ENCODE measurements around the gene FBXL15.

FBXL15 gene

GRCh38 chr10:102411341-102412255 is 9.0 kb upstream of the FBXL15 start:
- no peak for DNase-seq (ENCODE audit: low read depth)

- no peak for DNase-seq (ENCODE audit: low read depth)
These were observed 8.3 kb upstream of the FBXL15 start for GRCh38 chr10:102412293-102412692.

- DNase-seq (ENCODE audit: low read depth), result no peak
These were observed 7.5 kb upstream of the FBXL15 start for GRCh38 chr10:102413053-102413705.

GRCh38 chr10:102413806-102414561 is 6.7 kb upstream of the FBXL15 start:
- DNase-seq (ENCODE audit: low read depth), result no peak

- no peak for DNase-seq (ENCODE audit: low read depth)
These were observed 5.9 kb upstream of the FBXL15 start for GRCh38 chr10:102414749-102415148.

GRCh38 chr10:102416283-102416682 is 4.4 kb upstream of the FBXL15 start:
- DNase-seq (ENCODE audit: low read depth), result no peak

- DNase-seq (ENCODE audit: low read depth), result no peak
These were observed 3.9 kb upstream of the FBXL15 start for GRCh38 chr10:102416695-102417094.

- no peak for DNase-seq (ENCODE audit: low read depth)
These were observed 1.9 kb upstream of the FBXL15 start, which contains the start of gene PSD for GRCh38 chr10:102418622-102419268. PSD (minus strand) TSS chr10:102418785; CDS start chr10:102417038, 1,747 bp downstream.

GRCh38 chr10:102419269-102420180 is 1.1 kb upstream of the FBXL15 start:
- DNase-seq (ENCODE audit: low read depth), result peak; percentile 48

GRCh38 chr10:102420181-102420713 is 389 bp upstream of the FBXL15 start:
- no peak for DNase-seq (ENCODE audit: low read depth)

GRCh38 chr10:102421507-102421756 is 796 bp downstream of the FBXL15 start:
- no peak for DNase-seq (ENCODE audit: low read depth)

GRCh38 chr10:102421757-102422512 is 1.3 kb downstream of the FBXL15 start:
- no peak for DNase-seq (ENCODE audit: low read depth)

GRCh38 chr10:102422545-102423129 is 2.0 kb downstream of the FBXL15 start:
- no peak for DNase-seq (ENCODE audit: low read depth)

- DNase-seq (ENCODE audit: low read depth), result no peak
These were observed 2.8 kb downstream of the FBXL15 start for GRCh38 chr10:102423372-102423968.

- DNase-seq (ENCODE audit: low read depth), result no peak
These were observed 3.5 kb downstream of the FBXL15 start for GRCh38 chr10:102424145-102424544.

GRCh38 chr10:102424916-102425315 is 4.3 kb downstream of the FBXL15 start:
- DNase-seq (ENCODE audit: low read depth), result no peak

GRCh38 chr10:102425444-102425843 is 4.8 kb downstream of the FBXL15 start:
- no peak for DNase-seq (ENCODE audit: low read depth)

GRCh38 chr10:102426803-102427287 is 6.2 kb downstream of the FBXL15 start:
- no peak for DNase-seq (ENCODE audit: low read depth)

- no peak for DNase-seq (ENCODE audit: low read depth)
These were observed 8.8 kb downstream of the FBXL15 start for GRCh38 chr10:102429468-102429867.

Measured in T follicular helper cell (primary cell).